WTC11 (cell line): Measurements from ENCODE around the gene OR56A3. TPM values are rescaled to one million over a fixed set of nuclear protein-coding genes. Genes with fewer than 3 reads are reported as not detected.
"Not testable (repeated sequence)": the region's sequence is repeated elsewhere in the genome, so short reads cannot be mapped to it uniquely, and the experiment has no call there.

ENCODE experiments used
- ATAC-seq: fragments of 200-7000 bp; cut with Tn5 transposase; 2 replicates; pipeline ENCODE4 v1.10.0; 2021; ENCODE audit warnings: mild to moderate bottlenecking, moderate library complexity
- CTCF ChIA-PET: fragments of 300-600 bp; sonication (Branson Sonifier 250); formaldehyde crosslinking; loops from one replicate; lab custom pipeline; 2021; ENCODE audit warnings: antibody characterized with exemption; lab: Charles Lee
- POLR2A ChIA-PET: fragments of 350-600 bp; sonication (Branson Sonifier 250); formaldehyde crosslinking; loops from one replicate; lab custom pipeline; 2021; ENCODE audit warnings: antibody characterized with exemption; lab: Charles Lee
- DNase-seq: peaks from one replicate; pipeline ENCODE4 v3.0.0; 2021; ENCODE audit warnings: low spot score
- H3K27ac Mint-ChIP-seq: 2 replicates; pipeline ENCODE4 v1.8.0; 2021; ENCODE audit warnings: mixed read lengths
- H3K27me3 Mint-ChIP-seq: 2 replicates; pipeline ENCODE4 v1.8.0; 2021; ENCODE audit warnings: low read depth, mild to moderate bottlenecking, moderate library complexity, mixed read lengths
- H3K36me3 Mint-ChIP-seq: 2 replicates; pipeline ENCODE4 v1.8.0; 2021; ENCODE audit warnings: mixed read lengths
- H3K4me1 Mint-ChIP-seq: 2 replicates; pipeline ENCODE4 v1.8.0; 2022; ENCODE audit warnings: mixed read lengths
- H3K4me3 Mint-ChIP-seq: 2 replicates; pipeline ENCODE4 v1.8.0; 2021; ENCODE audit warnings: mild to moderate bottlenecking, moderate library complexity, mixed read lengths
- H3K9me3 Mint-ChIP-seq: 2 replicates; pipeline ENCODE4 v1.8.0; 2021; ENCODE audit warnings: mixed read lengths
- ATF2 ChIP-seq: sonication (generic); formaldehyde crosslinking; IDR thresholded peaks from 2 replicates; pipeline ENCODE4 v1.8.1; 2022; ENCODE audit warnings: low read depth, missing genetic modification reagents, borderline replicate concordance
- CREM ChIP-seq: sonication (generic); formaldehyde crosslinking; IDR thresholded peaks from 2 replicates; pipeline ENCODE4 v1.8.1; 2022; ENCODE audit warnings: mild to moderate bottlenecking, missing genetic modification reagents, moderate library complexity
- FOXP4 ChIP-seq: sonication (generic); formaldehyde crosslinking; IDR thresholded peaks from 2 replicates; pipeline ENCODE4 v1.8.0; 2022; ENCODE audit warnings: mild to moderate bottlenecking, missing genetic modification reagents
- GTF2I ChIP-seq: fragments of 250-450 bp; sonication (Bioruptor Pico); conservative IDR thresholded peaks from 2 replicates; pipeline ENCODE4 v1.4.0; 2021; ENCODE audit warnings: mild to moderate bottlenecking
- MYBL2 ChIP-seq: sonication (generic); formaldehyde crosslinking; IDR thresholded peaks from 2 replicates; pipeline ENCODE4 v1.8.1; 2023; ENCODE audit warnings: mild to moderate bottlenecking, moderate library complexity, missing genetic modification reagents
- NFATC4 ChIP-seq: fragments of 250-450 bp; sonication (Bioruptor Pico); IDR thresholded peaks from 2 replicates; pipeline ENCODE4 v1.9.0; 2021; ENCODE audit warnings: mild to moderate bottlenecking
- NR3C1 ChIP-seq: sonication (generic); formaldehyde crosslinking; conservative IDR thresholded peaks from 2 replicates; pipeline ENCODE4 v1.8.1; 2023; ENCODE audit warnings: low read depth, mild to moderate bottlenecking, missing genetic modification reagents
- PRRX2 ChIP-seq: fragments of 250-450 bp; sonication (Bioruptor Pico); IDR thresholded peaks from 2 replicates; pipeline ENCODE4 v1.8.0; 2021; ENCODE audit warnings: mild to moderate bottlenecking
- STAT6 ChIP-seq: sonication (generic); formaldehyde crosslinking; conservative IDR thresholded peaks from 2 replicates; pipeline ENCODE4 v1.8.1; 2023; ENCODE audit warnings: mild to moderate bottlenecking, low read depth, missing genetic modification reagents, moderate library complexity
- TCF7 ChIP-seq: sonication (generic); formaldehyde crosslinking; IDR thresholded peaks from 2 replicates; pipeline ENCODE4 v1.8.0; 2022; ENCODE audit warnings: mild to moderate bottlenecking, low read depth, missing genetic modification reagents, moderate library complexity
- USF1 ChIP-seq: sonication (generic); formaldehyde crosslinking; IDR thresholded peaks from 2 replicates; pipeline ENCODE4 v1.8.0; 2022; ENCODE audit warnings: mild to moderate bottlenecking, missing genetic modification reagents
- ZBTB43 ChIP-seq: sonication (generic); formaldehyde crosslinking; IDR thresholded peaks from 2 replicates; pipeline ENCODE4 v1.8.1; 2023; ENCODE audit warnings: mild to moderate bottlenecking, missing genetic modification reagents
- ZNF138 ChIP-seq: sonication (generic); formaldehyde crosslinking; conservative IDR thresholded peaks from 2 replicates; pipeline ENCODE4 v1.8.1; 2022; ENCODE audit warnings: mild to moderate bottlenecking, moderate library complexity, missing genetic modification reagents
- ZNF232 ChIP-seq: sonication (generic); formaldehyde crosslinking; IDR thresholded peaks from 2 replicates; pipeline ENCODE4 v1.8.0; 2022; ENCODE audit warnings: mild to moderate bottlenecking, missing genetic modification reagents
- ZNF281 ChIP-seq: sonication (generic); formaldehyde crosslinking; IDR thresholded peaks from 2 replicates; pipeline ENCODE4 v1.8.0; 2023; ENCODE audit warnings: mild to moderate bottlenecking, missing genetic modification reagents
- ZNF423 ChIP-seq: fragments of 250-450 bp; sonication (Bioruptor Pico); IDR thresholded peaks from 2 replicates; pipeline ENCODE4 v2.1.2; 2022; ENCODE audit warnings: mild to moderate bottlenecking, moderate library complexity
- total RNA-seq: library from RNA; stranded (reverse); gene quantifications from 3 replicates; pipeline ENCODE4 v1.2.3, GENCODE V29; 2021

OR56A3 gene
- total RNA-seq, 1 experiment from 2014 or later, result not detected

GRCh38 chr11:5955586-5955985 lies 13.5 kb downstream of the OR56A3 start:
- ChIA-PET POLR2A (no interaction called here), CTCF (no interaction called here)
- Mint-ChIP-seq H3K4me3 (no peak overlapping the region), H3K36me3 (peaks cover 11% of the 10 kb centered on the region)
- no peak for DNase-seq
- TF ChIP-seq STAT6 (CRISPR knock-in tag) (no peak), USF1 (no peak), TCF7 (CRISPR knock-in tag) (no peak), MYBL2 (CRISPR knock-in tag) (no peak), NR3C1 (CRISPR knock-in tag) (no peak), GTF2I (CRISPR knock-in tag) (no peak), PRRX2 (no peak), FOXP4 (CRISPR knock-in tag) (no peak), ZNF281 (no peak), ZNF138 (CRISPR knock-in tag) (no peak), ZNF232 (CRISPR knock-in tag) (no peak), ZNF423 (CRISPR knock-in tag) (no peak), ZBTB43 (CRISPR knock-in tag) (no peak), NFATC4 (CRISPR knock-in tag) (no peak), ATF2 (CRISPR knock-in tag) (no peak), CREM (CRISPR knock-in tag) (no peak)
- TF ChIP-seq, all 79 proteins: peak for 0
- no peak for ATAC-seq
- H3K27ac Mint-ChIP-seq, result no peak overlapping the region
- no peaks in the 10 kb centered on the region; the same call in 1 of the 2 replicates for H3K27me3 Mint-ChIP-seq
- H3K9me3 Mint-ChIP-seq, result peaks cover 20% of the 10 kb centered on the region
- peaks cover 4% of the 10 kb centered on the region for H3K4me1 Mint-ChIP-seq

- POLR2A ChIA-PET, H3K4me1 Mint-ChIP-seq, H3K27ac Mint-ChIP-seq, H3K4me3 Mint-ChIP-seq, CTCF ChIA-PET, ATAC-seq, DNase-seq, H3K27me3 Mint-ChIP-seq: not testable (repeated sequence)
- H3K9me3 Mint-ChIP-seq, result peaks cover 59% of the 10 kb centered on the region
- peaks cover 45% of the 10 kb centered on the region for H3K36me3 Mint-ChIP-seq
Observed at GRCh38 chr11:5960704-5961320, 18.8 kb downstream of the OR56A3 start.
